BE2C (cell line): ENCODE measurements around the gene MACROD1.

Experiments used
- DNase-seq: peaks from one replicate; pipeline ENCODE4 v3.0.0-alpha.2; 2020
- H3K27me3 ChIP-seq: fragments of 250-450 bp; sonication (Bioruptor Pico); 2 replicates; pipeline ENCODE4 v1.5.1; 2020; ENCODE audit warnings: mild to moderate bottlenecking
- H3K36me3 ChIP-seq: fragments of 250-450 bp; sonication (Bioruptor Pico); 2 replicates; pipeline ENCODE4 v1.5.1; 2020; ENCODE audit warnings: mild to moderate bottlenecking
- H3K4me1 ChIP-seq: fragments of 250-450 bp; sonication (Bioruptor Pico); 2 replicates; pipeline ENCODE4 v1.5.1; 2020
- H3K4me3 ChIP-seq: 2 replicates; pipeline ENCODE4 v1.5.1; 2011; ENCODE audit warnings: low read depth, low read length
- H3K9me3 ChIP-seq: fragments of 250-450 bp; sonication (Bioruptor Pico); 2 replicates; pipeline ENCODE4 v1.5.1; 2020
- CTCF ChIP-seq: IDR thresholded peaks from 2 replicates; pipeline ENCODE4 v1.5.1; 2012; ENCODE audit warnings: mild to moderate bottlenecking, low read depth, low read length

The MACROD1 gene

DNA sequence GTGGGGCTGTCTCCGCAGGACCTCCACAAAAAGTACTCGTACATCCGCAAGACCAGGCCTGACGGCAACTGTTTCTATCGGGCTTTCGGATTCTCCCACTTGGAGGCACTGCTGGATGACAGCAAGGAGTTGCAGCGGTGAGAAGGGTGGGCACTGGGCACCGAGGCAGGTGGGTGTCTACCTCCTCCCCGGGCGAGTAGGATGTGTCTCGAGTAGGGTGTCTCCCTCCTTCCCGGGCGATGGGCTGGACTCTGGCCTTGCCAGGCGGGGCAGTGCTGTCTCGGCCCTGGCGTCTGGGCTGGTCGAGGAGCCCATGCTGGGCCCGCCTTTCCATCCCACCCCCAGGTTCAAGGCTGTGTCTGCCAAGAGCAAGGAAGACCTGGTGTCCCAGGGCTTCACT is 169.4 kb downstream of the MACROD1 start:
- Histone ChIP-seq H3K4me3 (no peak overlapping the region), H3K9me3 (no peaks in the 10 kb centered on the region), H3K4me1 (peaks cover 5% of the 10 kb centered on the region), H3K36me3 (peaks cover 14% of the 10 kb centered on the region), H3K27me3 (no peaks in the 10 kb centered on the region)
- no peak for DNase-seq
- TF ChIP-seq CTCF, result no peak

DNA sequence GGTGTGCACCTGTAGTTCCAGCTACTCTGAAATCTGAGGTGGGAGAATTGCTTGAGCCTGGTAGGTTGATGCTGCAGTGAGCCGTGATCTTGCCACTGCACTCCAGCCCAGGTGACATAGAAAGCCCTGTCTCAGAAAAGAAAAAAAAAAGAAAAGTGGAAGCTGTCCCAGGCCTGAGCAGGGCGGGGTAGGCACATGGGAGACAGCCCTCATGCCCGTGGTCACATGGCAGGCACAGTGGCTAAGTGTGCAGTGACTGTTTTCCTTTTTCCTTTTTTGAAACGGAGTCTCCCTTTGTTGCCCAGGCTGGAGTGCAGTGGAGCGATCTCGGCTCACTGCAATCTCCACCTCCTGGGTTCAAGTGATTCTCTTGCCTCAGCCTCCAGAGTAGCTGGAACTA is 171.9 kb downstream of the MACROD1 start:
- Histone ChIP-seq H3K27me3 (no peaks in the 10 kb centered on the region), H3K9me3 (no peaks in the 10 kb centered on the region), H3K4me1 (peaks cover 4% of the 10 kb centered on the region), H3K4me3 (no peak overlapping the region), H3K36me3 (peaks cover 14% of the 10 kb centered on the region)
- TF ChIP-seq CTCF, result no peak
- DNase-seq, result no peak

GRCh38 chr11:63993100-63993499 is 172.8 kb downstream of the MACROD1 start:
- H3K36me3 ChIP-seq, result peaks cover 14% of the 10 kb centered on the region
- H3K9me3 ChIP-seq, result no peaks in the 10 kb centered on the region
- H3K4me3 ChIP-seq, result no peak overlapping the region
- H3K27me3 ChIP-seq, result no peaks in the 10 kb centered on the region
- no peak for TF ChIP-seq CTCF
- DNase-seq, result no peak
- H3K4me1 ChIP-seq, result no peaks in the 10 kb centered on the region

GRCh38 chr11:63991558-63991957 is 174.4 kb downstream of the MACROD1 start:
- Histone ChIP-seq H3K9me3 (no peaks in the 10 kb centered on the region), H3K27me3 (no peaks in the 10 kb centered on the region), H3K4me1 (no peaks in the 10 kb centered on the region), H3K36me3 (peaks cover 6% of the 10 kb centered on the region; the same call in 1 of the 2 replicates), H3K4me3 (no peak overlapping the region)
- no peak for DNase-seq
- TF ChIP-seq CTCF, result no peak

DNA sequence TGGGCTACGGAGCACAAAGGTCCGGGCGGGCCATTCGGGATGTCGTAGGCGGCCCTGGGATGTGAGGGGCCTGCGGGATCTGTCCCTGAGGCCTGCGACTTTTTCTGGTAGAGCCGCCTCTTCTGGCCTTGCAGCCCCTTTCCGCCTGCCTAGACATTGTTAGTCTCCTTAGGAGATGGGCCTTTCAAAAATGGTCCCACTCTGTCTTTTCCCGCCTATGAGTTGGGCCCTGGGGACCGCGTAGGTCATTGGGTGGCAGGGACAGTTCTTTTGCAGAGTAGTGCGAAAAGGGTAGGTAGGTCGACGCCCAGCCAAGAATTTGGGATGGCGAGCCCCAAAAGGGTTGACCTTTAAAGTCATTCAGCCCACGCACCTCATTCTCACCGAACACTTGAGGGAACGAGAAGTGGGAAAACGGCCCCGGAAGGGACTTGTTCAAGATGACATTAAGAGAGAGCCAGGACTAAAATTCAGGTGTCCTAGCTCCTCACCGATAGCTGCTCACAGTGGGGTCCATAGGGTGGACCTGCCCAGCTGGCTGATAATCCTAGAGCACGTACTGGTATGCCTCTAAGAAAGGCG is 178.9 kb downstream of the MACROD1 start:
- no peaks in the 10 kb centered on the region for H3K27me3 ChIP-seq
- no peak for DNase-seq
- H3K4me1 ChIP-seq, result no peaks in the 10 kb centered on the region
- no peak for TF ChIP-seq CTCF
- H3K9me3 ChIP-seq, result no peaks in the 10 kb centered on the region
- no peaks in the 10 kb centered on the region; the same call in 1 of the 2 replicates for H3K36me3 ChIP-seq
- H3K4me3 ChIP-seq, result peak overlapping the region; percentile 66

DNA sequence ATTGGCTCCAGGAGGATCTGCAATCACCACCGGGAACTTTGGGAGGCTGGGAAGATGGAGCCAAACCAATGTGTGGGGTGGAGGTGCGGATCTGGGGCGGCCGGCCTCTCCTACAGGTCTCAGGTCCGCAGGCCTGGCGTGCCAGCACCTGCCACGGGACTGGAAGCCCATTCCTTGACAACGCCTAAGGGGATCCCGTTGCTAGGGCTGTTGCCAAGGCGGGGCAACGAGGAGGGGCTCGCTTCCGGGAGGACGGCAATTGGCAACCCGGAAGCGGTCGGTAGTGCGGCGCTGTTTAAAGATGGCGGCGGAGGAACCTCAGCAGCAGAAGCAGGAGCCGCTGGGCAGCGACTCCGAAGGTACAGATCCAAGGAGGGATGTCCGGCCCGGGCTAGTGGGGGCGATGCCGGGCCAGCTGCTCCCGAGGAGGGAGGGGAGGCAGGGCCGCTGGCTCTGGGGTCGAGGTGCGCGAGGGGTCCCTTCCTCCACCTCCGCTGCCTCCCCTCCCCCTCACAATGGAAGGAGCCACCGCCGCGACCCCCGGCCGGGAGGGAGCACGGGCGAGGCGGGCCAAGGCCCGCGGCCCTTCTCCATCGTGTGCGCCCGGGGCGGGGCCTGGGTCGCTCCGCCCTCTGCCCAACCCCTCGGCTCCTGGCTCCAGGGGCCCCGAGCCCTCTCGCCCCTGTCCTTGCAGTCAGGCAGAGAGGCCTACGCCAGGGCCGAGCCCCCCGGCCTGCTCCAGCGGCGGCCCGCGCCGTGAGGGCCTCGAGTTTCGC is 179.6 kb downstream of the MACROD1 start, which contains the start of gene OTUB1:
TSS of gene OTUB1 (plus strand) at position 283 of the 776 bp plus-strand sequence. CDS start at position 302, 19 bp downstream.
- Histone ChIP-seq H3K27me3 (no peaks in the 10 kb centered on the region), H3K9me3 (no peaks in the 10 kb centered on the region), H3K4me1 (no peaks in the 10 kb centered on the region), H3K36me3 (no peaks in the 10 kb centered on the region; the same call in 1 of the 2 replicates), H3K4me3 (peak within 1 kb of the TSS; percentile 66)
- TF ChIP-seq CTCF, result no peak
- DNase-seq, result peak; percentile 89
